Neural progenitor cell (in vitro differentiated cells): ENCODE measurements around the gene WSB2. TPM values are rescaled to one million over a fixed set of nuclear protein-coding genes. Genes with fewer than 3 reads are reported as not detected.

Experiments used
- DNase-seq: peaks from one replicate; pipeline ENCODE4 v3.0.0-alpha.2; 2016; ENCODE audit warnings: low spot score
- H2AFZ ChIP-seq: fragments of 200-600 bp; sonication (generic); replicated peaks from 2 replicates; pipeline ENCODE4 v1.6.1; 2016; ENCODE audit warnings: antibody characterized with exemption
- H3F3A ChIP-seq: fragments of 200-600 bp; sonication (generic); 2 replicates; pipeline ENCODE4 v1.6.1; 2016; ENCODE audit warnings: antibody characterized with exemption, low read depth
- H3K27ac ChIP-seq: fragments of 200-600 bp; sonication (generic); 2 replicates; pipeline ENCODE4 v1.5.1; 2016; ENCODE audit warnings: mild to moderate bottlenecking
- H3K27me3 ChIP-seq: fragments of 200-600 bp; sonication (generic); 2 replicates; pipeline ENCODE4 v1.6.1; 2016; ENCODE audit warnings: mild to moderate bottlenecking, moderate library complexity
- H3K36me3 ChIP-seq: fragments of 200-600 bp; sonication (generic); 2 replicates; pipeline ENCODE4 v1.5.1; 2016
- H3K4me1 ChIP-seq: fragments of 200-600 bp; sonication (generic); 2 replicates; pipeline ENCODE4 v1.6.1; 2016; ENCODE audit warnings: mixed run types
- H3K4me2 ChIP-seq: fragments of 200-600 bp; sonication (generic); 2 replicates; pipeline ENCODE4 v1.6.1; 2016
- H3K4me3 ChIP-seq: fragments of 200-600 bp; sonication (generic); 2 replicates; pipeline ENCODE4 v1.5.1; 2016
- H3K79me2 ChIP-seq: fragments of 200-600 bp; sonication (generic); 2 replicates; pipeline ENCODE4 v1.6.1; 2016; ENCODE audit warnings: low read depth
- H3K9ac ChIP-seq: fragments of 200-600 bp; sonication (generic); 2 replicates; pipeline ENCODE4 v1.6.1; 2016
- H3K9me3 ChIP-seq: fragments of 200-600 bp; sonication (generic); 2 replicates; pipeline ENCODE4 v1.5.1; 2016; ENCODE audit warnings: low read depth
- H4K20me1 ChIP-seq: fragments of 200-600 bp; sonication (generic); 2 replicates; pipeline ENCODE4 v1.6.1; 2016; ENCODE audit warnings: low read depth
- H3K27ac Mint-ChIP-seq: 3 replicates; pipeline ENCODE4 v1.8.0; 2021; ENCODE audit warnings: mixed read lengths
- H3K27me3 Mint-ChIP-seq: 2 replicates; pipeline ENCODE4 v1.8.0; 2022; ENCODE audit warnings: low read depth, mild to moderate bottlenecking, inconsistent platforms, moderate library complexity, mixed read lengths; ENCODE audit not compliant: insufficient read depth
- H3K36me3 Mint-ChIP-seq: 3 replicates; pipeline ENCODE4 v1.8.0; 2021; ENCODE audit warnings: mixed read lengths
- H3K4me1 Mint-ChIP-seq: 3 replicates; pipeline ENCODE4 v1.8.0; 2021; ENCODE audit warnings: mixed read lengths
- H3K4me3 Mint-ChIP-seq: 3 replicates; pipeline ENCODE4 v1.8.0; 2021; ENCODE audit warnings: mild to moderate bottlenecking, moderate library complexity, mixed read lengths
- H3K9me3 Mint-ChIP-seq: 3 replicates; pipeline ENCODE4 v1.8.0; 2020; ENCODE audit warnings: mixed read lengths
- EZH2 ChIP-seq: fragments of 200-600 bp; sonication (generic); IDR thresholded peaks from 2 replicates; pipeline ENCODE4 v1.6.1; 2017; ENCODE audit warnings: antibody characterized with exemption, mild to moderate bottlenecking, moderate library complexity
- EZH2phosphoT487 ChIP-seq: fragments of 200-600 bp; sonication (generic); IDR thresholded peaks from 2 replicates; pipeline ENCODE4 v1.6.1; 2017; ENCODE audit warnings: antibody characterized with exemption
- total RNA-seq: library from RNA; depleted of rRNA; stranded (reverse); fragments of >200 nt; gene quantifications from 2 replicates; pipeline ENCODE4 v1.2.3, GENCODE V29; 2015; ENCODE audit warnings: low replicate concordance
- TF ChIP-seq, protein P1 (sequence below): fragments of 200-600 bp; sonication (generic); IDR thresholded peaks from 2 replicates; pipeline ENCODE4 v1.5.1; 2017; ENCODE audit warnings: antibody characterized with exemption, mild to moderate bottlenecking

Gene WSB2
- total RNA-seq, 1 donor from 2014 or later: 21.2 TPM

DNA sequence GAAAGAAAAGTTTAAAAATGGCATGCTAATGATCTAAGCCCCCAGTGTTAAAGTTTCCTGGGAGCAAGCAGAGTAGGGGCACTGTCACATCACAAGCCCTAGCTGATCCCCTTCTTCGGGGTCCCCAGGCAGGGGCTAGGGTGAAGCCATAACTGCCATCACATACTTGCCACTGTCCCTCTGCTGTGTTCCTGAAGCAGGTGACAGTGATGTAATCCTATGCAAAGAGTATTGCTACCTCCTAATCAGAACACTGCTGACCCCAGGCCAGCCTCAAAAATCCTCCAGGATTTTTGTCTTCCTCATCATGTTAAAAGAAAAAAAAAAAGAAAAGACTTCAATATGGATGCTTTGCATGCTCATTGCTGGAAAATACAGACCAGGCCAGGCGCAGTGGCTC, 45.7 kb downstream of the WSB2 start:
- Histone ChIP-seq H3K9me3 (no peaks in the 10 kb centered on the region), H3K9ac (no peak overlapping the region), H3K4me3 (no peak overlapping the region), H3K36me3 (no peaks in the 10 kb centered on the region), H3K27ac (no peak overlapping the region), H3K27me3 (no peaks in the 10 kb centered on the region), H2AFZ (no peak overlapping the region), H3K4me2 (no peak overlapping the region), H3F3A (no peaks in the 10 kb centered on the region), H4K20me1 (peaks cover 11% of the 10 kb centered on the region), H3K4me1 (peaks cover 13% of the 10 kb centered on the region), H3K79me2 (peaks cover 24% of the 10 kb centered on the region)
- Mint-ChIP-seq H3K4me1 (peaks cover 31% of the 10 kb centered on the region), H3K4me3 (peak overlapping the region; percentile 35), H3K27me3 (peaks cover 4% of the 10 kb centered on the region), H3K36me3 (peaks cover 7% of the 10 kb centered on the region), H3K9me3 (no peaks in the 10 kb centered on the region), H3K27ac (no peak overlapping the region)
- TF ChIP-seq EZH2phosphoT487 (no peak), EZH2 (no peak)
- TF ChIP-seq, protein P1, sequence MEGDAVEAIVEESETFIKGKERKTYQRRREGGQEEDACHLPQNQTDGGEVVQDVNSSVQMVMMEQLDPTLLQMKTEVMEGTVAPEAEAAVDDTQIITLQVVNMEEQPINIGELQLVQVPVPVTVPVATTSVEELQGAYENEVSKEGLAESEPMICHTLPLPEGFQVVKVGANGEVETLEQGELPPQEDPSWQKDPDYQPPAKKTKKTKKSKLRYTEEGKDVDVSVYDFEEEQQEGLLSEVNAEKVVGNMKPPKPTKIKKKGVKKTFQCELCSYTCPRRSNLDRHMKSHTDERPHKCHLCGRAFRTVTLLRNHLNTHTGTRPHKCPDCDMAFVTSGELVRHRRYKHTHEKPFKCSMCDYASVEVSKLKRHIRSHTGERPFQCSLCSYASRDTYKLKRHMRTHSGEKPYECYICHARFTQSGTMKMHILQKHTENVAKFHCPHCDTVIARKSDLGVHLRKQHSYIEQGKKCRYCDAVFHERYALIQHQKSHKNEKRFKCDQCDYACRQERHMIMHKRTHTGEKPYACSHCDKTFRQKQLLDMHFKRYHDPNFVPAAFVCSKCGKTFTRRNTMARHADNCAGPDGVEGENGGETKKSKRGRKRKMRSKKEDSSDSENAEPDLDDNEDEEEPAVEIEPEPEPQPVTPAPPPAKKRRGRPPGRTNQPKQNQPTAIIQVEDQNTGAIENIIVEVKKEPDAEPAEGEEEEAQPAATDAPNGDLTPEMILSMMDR: no peak
- DNase-seq: no peak

DNA sequence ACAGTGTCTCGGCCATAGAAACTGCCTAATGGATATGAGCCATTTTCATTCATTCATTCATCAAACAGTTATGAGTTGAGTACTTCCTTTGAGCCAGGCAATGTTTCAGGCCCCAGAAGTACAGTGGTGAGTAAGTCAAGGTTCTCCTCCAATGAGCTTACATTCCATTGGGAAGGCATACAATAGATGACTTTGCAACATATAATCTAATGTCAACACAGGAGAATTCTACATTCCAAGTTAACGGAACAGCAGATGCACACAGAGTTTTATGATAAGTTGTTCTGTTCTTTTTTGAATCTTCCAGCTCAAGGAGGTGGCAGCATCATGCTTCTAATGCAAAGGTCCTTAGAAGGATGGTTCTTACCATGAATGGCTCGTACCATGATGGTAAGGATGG, 47.7 kb downstream of the WSB2 start:
- Histone ChIP-seq H4K20me1 (peaks cover 10% of the 10 kb centered on the region), H3K4me3 (no peak overlapping the region), H3K36me3 (no peaks in the 10 kb centered on the region), H3F3A (no peaks in the 10 kb centered on the region), H3K4me1 (peaks cover 13% of the 10 kb centered on the region), H3K79me2 (peaks cover 16% of the 10 kb centered on the region), H3K9ac (no peak overlapping the region), H3K4me2 (no peak overlapping the region), H3K27ac (no peak overlapping the region), H3K9me3 (no peaks in the 10 kb centered on the region), H3K27me3 (no peaks in the 10 kb centered on the region), H2AFZ (no peak overlapping the region)
- Mint-ChIP-seq H3K4me1 (peaks cover 31% of the 10 kb centered on the region), H3K9me3 (peaks cover 3% of the 10 kb centered on the region), H3K27me3 (peaks cover 4% of the 10 kb centered on the region), H3K27ac (no peak overlapping the region), H3K4me3 (no peak overlapping the region), H3K36me3 (no peaks in the 10 kb centered on the region)
- TF ChIP-seq EZH2 (no peak), EZH2phosphoT487 (no peak)
- TF ChIP-seq, protein P1: no peak
- no peak for DNase-seq

DNA sequence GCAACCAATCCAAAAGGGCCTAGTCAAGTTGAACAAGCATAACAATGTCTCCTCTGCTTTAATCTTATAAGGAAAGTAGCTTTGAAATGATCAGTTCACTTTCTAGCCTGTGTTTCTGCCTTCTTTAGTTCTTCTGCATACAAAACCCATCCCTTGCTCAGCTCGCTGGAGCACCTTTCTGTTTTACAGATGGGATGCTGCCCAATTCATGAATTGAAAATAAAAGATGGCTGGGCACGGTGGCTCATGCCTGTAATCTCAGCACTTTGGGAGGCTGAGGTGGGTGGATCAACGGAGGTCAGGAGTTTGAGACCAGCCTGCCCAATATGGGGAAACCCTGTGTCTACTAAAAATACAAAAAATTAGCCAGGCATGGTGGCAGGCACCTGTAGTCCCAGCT, 49.0 kb downstream of the WSB2 start:
- H4K20me1 ChIP-seq: no peaks in the 10 kb centered on the region
- H3K4me3 ChIP-seq: no peak overlapping the region
- H3K36me3 ChIP-seq: no peaks in the 10 kb centered on the region
- Mint-ChIP-seq H3K27me3 (peaks cover 4% of the 10 kb centered on the region), H3K4me3 (no peak overlapping the region), H3K36me3 (no peaks in the 10 kb centered on the region), H3K4me1 (peaks cover 22% of the 10 kb centered on the region), H3K9me3 (peaks cover 3% of the 10 kb centered on the region), H3K27ac (no peak overlapping the region)
- H3K27me3 ChIP-seq: no peaks in the 10 kb centered on the region
- H3K9ac ChIP-seq: no peak overlapping the region
- DNase-seq: no peak
- H3K79me2 ChIP-seq: peaks cover 3% of the 10 kb centered on the region
- no peaks in the 10 kb centered on the region for H3K9me3 ChIP-seq
- no peak overlapping the region for H2AFZ ChIP-seq
- peaks cover 3% of the 10 kb centered on the region for H3K4me1 ChIP-seq
- no peak overlapping the region for H3K27ac ChIP-seq
- TF ChIP-seq EZH2phosphoT487 (no peak), EZH2 (no peak)
- TF ChIP-seq, protein P1: no peak
- no peaks in the 10 kb centered on the region for H3F3A ChIP-seq
- no peak overlapping the region for H3K4me2 ChIP-seq
